GM12864 (cell line): ENCODE data around the gene RPS19.
A peak's percentile ranks its signal among the peaks of the same experiment; 100 is the strongest.
"Not testable (repeated sequence)": the region's sequence is repeated elsewhere in the genome, so short reads cannot be mapped to it uniquely, and the experiment has no call there.

Source experiments
- DNase-seq: peaks from one replicate; pipeline ENCODE4 v3.0.0-alpha.2; 2011; ENCODE audit warnings: low read depth
- H3K4me3 ChIP-seq: 2 replicates; pipeline ENCODE4 v1.5.1; 2011; ENCODE audit warnings: mild to moderate bottlenecking, low read depth, low read length, control low read depth
- CTCF ChIP-seq: IDR thresholded peaks from 2 replicates; pipeline ENCODE4 v1.5.1; 2011; ENCODE audit warnings: low read depth, mild to moderate bottlenecking, moderate library complexity, low read length, control low read depth, inconsistent platforms; ENCODE audit errors: missing control alignments

Gene RPS19

DNA sequence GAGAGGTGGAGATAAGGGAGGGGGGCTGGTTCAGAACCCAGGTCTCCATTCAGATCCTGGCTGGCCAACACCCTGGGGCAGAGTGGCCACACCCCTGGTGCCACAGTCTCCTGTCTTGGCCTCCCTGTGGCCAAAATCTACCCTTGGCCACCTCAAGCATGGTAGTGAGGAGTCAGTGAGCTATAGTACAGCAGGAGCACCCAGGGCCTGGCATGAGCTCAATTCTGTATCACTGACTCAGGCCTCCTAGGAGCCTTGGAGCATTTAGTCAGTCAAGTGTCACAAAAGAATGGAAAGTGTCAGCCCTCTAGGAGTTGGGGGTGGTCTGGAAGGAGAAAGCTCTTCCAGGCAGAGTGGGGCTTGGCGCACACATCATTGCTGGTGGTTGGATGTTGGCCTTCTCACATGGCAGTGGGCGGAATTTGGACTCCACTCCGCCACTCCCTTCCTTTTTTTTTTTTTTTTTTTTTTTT lies 10.4 kb downstream of the RPS19 start:
- no peak for TF ChIP-seq CTCF
- DNase-seq = no peak
- H3K4me3 ChIP-seq = no peak overlapping the region

DNA sequence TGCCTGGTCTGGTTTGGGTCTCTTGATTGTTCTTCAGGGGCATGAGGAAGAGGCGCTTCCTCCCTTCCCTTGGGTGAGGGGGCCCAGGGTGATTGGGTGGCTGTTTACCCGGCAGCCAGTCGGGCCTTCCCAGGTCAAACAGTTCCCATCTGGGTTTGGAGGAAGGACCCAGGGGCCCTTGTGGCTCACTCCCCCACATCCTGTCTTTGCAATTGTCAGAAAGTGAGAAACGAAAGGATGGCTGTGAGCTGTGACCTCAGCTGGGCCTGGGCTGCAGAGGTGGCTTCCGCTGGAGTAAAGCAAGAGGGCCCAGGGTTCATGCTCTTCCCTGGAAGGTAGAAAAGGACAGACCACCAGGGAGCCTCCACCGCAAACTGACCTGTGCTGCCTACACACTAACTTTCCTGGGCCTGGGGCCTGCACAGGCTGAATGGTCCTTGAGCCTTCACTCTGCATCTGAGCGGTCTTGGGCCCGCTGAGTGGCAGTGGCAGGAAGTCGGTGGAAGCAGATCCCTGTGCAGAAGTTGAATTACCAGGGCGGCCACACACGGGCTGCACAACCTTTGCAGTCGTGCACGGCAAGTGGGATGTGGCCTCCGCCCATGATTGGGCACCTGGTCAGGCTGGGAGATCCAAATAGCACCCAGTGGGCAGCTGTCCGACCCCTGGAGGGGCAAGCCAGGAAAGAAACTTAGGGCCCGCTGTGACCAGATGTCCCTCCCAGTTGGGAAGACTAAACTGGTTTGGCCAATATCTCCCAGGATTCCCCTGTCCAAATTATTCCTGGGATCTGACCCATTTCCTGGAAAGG lies 11.7 kb downstream of the RPS19 start:
- DNase-seq = peak; percentile 82
- H3K4me3 ChIP-seq = no peak overlapping the region
- no peak for TF ChIP-seq CTCF

GRCh38 chr19:41872384-41872774 lies 12.3 kb downstream of the RPS19 start:
- no peak for DNase-seq

DNA sequence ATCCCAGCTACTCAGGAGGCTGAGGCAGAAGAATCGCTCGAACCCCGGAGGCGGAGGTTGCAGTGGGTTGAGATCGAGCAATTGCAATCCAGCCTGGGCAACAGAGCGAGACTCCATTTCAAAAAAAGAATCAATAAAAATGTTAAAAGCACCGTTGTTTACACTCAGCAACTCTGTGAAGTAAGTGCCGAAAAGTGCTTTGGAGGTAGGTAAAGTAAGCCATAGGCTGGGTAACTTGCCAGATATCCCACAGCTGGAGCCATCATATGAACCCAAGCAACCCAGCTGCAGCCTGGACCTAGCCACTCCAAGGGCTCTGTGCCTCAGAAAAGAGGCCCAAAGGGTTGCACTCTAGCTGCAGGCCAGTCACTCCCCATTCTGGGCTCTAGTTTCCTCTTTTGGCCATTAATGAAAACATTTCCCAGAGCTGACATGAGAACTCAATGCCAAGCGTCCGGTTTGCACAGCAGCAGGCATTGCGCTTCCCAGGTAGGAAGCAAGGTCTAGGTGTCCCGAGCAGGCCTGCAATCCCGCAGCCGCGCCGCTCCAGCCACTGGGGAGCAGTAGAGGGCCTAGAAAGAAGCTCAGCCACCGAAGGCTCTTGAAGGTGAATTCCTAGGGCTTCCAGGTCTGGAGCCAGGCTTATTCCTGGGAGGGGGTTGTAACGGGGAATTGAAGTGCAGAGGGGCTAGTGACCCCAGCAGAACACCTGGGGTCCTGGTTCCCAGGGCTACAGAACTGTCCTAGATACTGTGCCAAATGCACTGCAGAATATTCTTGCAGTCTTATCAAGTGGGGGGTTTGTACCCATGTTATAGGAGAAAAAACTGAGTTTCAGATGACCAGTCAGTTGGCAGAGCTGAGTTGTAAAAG lies 13.0 kb downstream of the RPS19 start:
- H3K4me3 ChIP-seq = no peak overlapping the region
- peak; percentile 85 for TF ChIP-seq CTCF
- DNase-seq = no peak

More at GRCh38 chr19:41872384-41872774, 12.3 kb downstream of the RPS19 start:
- TF ChIP-seq CTCF = no peak
- H3K4me3 ChIP-seq = no peak overlapping the region

- not testable (repeated sequence) for DNase-seq
- peak overlapping the region; percentile 8 for H3K4me3 ChIP-seq
Measured at GRCh38 chr19:41875973-41876372, 15.9 kb downstream of the RPS19 start.

GRCh38 chr19:41876847-41877832 lies 17.1 kb downstream of the RPS19 start, which contains the start of gene CD79A:
Gene CD79A, plus strand, starts transcription at chr19:41877279. Its CDS starts 26 bp downstream, at chr19:41877305.
- TF ChIP-seq CTCF = no peak
- DNase-seq = peak; percentile 84
- H3K4me3 ChIP-seq = peak within 1 kb of the TSS; percentile 84
